Activated CD4-positive, alpha-beta T cell treated with anti-CD3 and anti-CD28 coated beads for 1 hour (primary cell): ENCODE data around the gene MSI2.

Experiments used
- DNase-seq: peaks from one replicate; pipeline ENCODE4 v3.0.0-alpha.2; 2020

MSI2 gene

GRCh38 chr17:57517273-57517631 lies 260.9 kb downstream of the MSI2 start:
- no peak for DNase-seq

- no peak for DNase-seq
These were observed 261.5 kb downstream of the MSI2 start for GRCh38 chr17:57517632-57518456.

- no peak for DNase-seq
These were observed 262.6 kb downstream of the MSI2 start for GRCh38 chr17:57518587-57519581.

GRCh38 chr17:57519800-57520199 lies 263.5 kb downstream of the MSI2 start:
- no peak for DNase-seq

GRCh38 chr17:57521606-57522005 lies 265.3 kb downstream of the MSI2 start:
- no peak for DNase-seq

GRCh38 chr17:57522042-57523005 lies 266.0 kb downstream of the MSI2 start:
- DNase-seq = no peak

GRCh38 chr17:57523926-57524632 lies 267.8 kb downstream of the MSI2 start:
- no peak for DNase-seq

GRCh38 chr17:57524839-57525568 lies 268.7 kb downstream of the MSI2 start:
- no peak for DNase-seq

GRCh38 chr17:57527221-57528057 lies 271.1 kb downstream of the MSI2 start:
- DNase-seq = no peak

- no peak for DNase-seq
These were observed 271.7 kb downstream of the MSI2 start for GRCh38 chr17:57528058-57528451.

GRCh38 chr17:57530026-57530425 lies 273.7 kb downstream of the MSI2 start:
- DNase-seq = no peak

- no peak for DNase-seq
These were observed 274.2 kb downstream of the MSI2 start for GRCh38 chr17:57530508-57530907.

GRCh38 chr17:57531078-57531477 lies 274.8 kb downstream of the MSI2 start:
- DNase-seq = no peak

GRCh38 chr17:57531648-57532504 lies 275.6 kb downstream of the MSI2 start:
- DNase-seq = no peak

- DNase-seq = no peak
These were observed 276.2 kb downstream of the MSI2 start for GRCh38 chr17:57532556-57532955.

GRCh38 chr17:57532966-57533365 lies 276.6 kb downstream of the MSI2 start:
- DNase-seq = no peak

GRCh38 chr17:57533684-57534305 lies 277.5 kb downstream of the MSI2 start:
- DNase-seq = no peak

GRCh38 chr17:57534863-57535248 lies 278.5 kb downstream of the MSI2 start:
- DNase-seq = no peak
